ENCODE results near the gene HEMK1.
A peak's percentile ranks its signal among the peaks of the same experiment; 100 is the strongest.

Gene HEMK1

DNA sequence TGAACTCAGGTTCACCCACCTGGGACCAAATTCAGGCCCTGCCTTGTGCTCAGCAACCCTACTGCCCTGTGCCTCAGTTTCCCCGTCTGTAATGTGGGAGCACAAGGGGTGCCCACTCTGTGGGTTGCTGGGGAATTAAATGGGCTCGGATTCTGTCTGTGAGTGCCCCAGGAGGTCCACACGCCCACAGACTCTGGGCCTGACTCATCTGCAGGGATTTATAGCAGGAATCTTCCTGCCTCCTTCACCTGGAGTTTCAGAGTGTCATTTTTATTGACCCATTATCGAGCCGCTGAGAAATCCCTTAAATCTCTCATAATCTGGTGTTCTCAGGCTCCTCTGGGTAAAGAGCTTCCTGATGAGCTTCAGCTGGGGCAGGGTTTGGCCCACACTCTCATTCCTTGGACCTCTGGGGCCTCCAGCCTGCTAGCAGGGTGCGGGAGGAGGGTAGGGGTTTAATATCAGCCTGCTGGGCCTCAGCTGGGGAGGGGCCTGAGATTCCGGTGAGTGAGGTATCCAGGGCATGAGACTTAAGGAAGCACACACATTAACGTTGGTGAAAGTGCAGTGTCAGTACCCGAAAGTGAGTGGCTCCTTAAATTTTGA is 18.2 kb upstream of the HEMK1 start:
- TF ChIP-seq, protein P1, sequence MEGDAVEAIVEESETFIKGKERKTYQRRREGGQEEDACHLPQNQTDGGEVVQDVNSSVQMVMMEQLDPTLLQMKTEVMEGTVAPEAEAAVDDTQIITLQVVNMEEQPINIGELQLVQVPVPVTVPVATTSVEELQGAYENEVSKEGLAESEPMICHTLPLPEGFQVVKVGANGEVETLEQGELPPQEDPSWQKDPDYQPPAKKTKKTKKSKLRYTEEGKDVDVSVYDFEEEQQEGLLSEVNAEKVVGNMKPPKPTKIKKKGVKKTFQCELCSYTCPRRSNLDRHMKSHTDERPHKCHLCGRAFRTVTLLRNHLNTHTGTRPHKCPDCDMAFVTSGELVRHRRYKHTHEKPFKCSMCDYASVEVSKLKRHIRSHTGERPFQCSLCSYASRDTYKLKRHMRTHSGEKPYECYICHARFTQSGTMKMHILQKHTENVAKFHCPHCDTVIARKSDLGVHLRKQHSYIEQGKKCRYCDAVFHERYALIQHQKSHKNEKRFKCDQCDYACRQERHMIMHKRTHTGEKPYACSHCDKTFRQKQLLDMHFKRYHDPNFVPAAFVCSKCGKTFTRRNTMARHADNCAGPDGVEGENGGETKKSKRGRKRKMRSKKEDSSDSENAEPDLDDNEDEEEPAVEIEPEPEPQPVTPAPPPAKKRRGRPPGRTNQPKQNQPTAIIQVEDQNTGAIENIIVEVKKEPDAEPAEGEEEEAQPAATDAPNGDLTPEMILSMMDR (IDR thresholded peaks at IDR 0.05; ENCODE audit: unreplicated experiment in 3 of 3), result no peak
- H3K36me3 Mint-ChIP-seq (ENCODE audit: low read depth), result no peaks in the 10 kb centered on the region
- H3K9me3 Mint-ChIP-seq, result no peaks in the 10 kb centered on the region
- H3K4me3 Mint-ChIP-seq, result peak overlapping the region in 1 of 3 experiments; percentile 37
- peaks cover 21% of the 10 kb centered on the region for H3K4me1 Mint-ChIP-seq
- peak overlapping the region; percentile 71 to 94 (median 89) for H3K27ac Mint-ChIP-seq
- peaks cover under 1% of the 10 kb centered on the region for H3K27me3 Mint-ChIP-seq (ENCODE audit: low read depth)

DNA sequence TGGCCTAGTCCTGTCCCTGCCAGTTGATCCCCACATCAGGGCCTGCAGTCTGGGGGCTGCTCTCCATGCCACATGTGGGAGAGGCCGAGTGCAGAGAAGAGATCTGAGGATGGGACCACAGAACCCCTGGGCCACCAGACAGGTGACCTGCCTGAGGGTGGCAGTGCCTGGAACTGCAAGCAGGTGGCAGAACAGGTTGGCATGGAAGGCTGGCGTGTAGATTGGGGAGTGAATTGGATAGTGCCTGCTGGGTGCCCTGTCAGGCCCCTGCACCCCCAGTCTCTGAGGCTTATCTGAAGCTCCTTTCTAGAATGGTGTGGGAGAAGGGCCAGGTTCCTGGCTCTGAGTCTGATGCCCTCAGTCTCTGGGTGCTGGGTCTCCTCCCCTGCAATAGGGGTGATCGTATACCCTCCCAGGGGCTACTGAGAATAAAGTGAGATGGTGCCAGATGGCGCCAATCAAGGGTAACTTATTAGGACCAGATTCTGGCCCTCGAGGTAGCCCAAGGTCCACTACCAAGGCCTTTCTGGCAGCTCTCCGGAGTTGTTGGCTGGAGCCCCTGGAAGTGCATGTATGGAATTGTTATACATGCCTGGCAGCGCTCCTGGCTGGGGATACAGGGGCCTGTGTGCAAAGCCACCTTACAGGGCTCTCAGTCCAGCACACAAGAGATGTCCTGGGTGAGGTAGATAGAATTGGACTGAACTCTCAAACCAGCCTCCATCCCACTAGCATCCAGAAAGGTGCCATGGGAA is 17.5 kb upstream of the HEMK1 start:
- Mint-ChIP-seq H3K27me3 (ENCODE audit: low read depth) (no peaks in the 10 kb centered on the region), H3K9me3 (no peaks in the 10 kb centered on the region), H3K36me3 (ENCODE audit: low read depth) (no peaks in the 10 kb centered on the region), H3K4me1 (peaks cover 23% of the 10 kb centered on the region), H3K4me3 (peak overlapping the region in 1 of 3 experiments; percentile 19), H3K27ac (peak overlapping the region; percentile 71 to 94 (median 89))
- TF ChIP-seq, protein P1 (IDR thresholded peaks at IDR 0.05; ENCODE audit: unreplicated experiment in 3 of 3), result no peak

DNA sequence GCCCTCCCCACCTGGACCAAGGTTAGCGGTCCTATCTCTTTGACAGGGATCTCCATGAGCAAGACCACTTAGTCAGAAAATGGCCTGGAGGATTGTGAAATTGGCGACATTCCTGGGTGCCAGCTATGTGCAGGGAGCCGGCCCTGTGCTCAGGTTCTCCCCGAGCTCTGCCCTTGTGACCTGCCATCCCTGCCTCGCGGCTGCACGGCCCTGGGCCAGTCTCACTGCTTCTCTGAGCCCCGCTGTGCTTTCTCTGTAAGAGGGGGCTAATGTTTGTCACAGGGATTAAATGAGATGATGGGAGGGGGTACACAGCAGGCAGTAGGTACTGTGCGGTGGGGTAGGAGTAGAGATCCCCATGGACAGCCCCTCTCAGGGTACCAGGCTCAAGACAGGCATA is 16.7 kb upstream of the HEMK1 start:
- Mint-ChIP-seq H3K36me3 (ENCODE audit: low read depth) (no peaks in the 10 kb centered on the region), H3K4me1 (peaks cover 23% of the 10 kb centered on the region), H3K27me3 (ENCODE audit: low read depth) (no peaks in the 10 kb centered on the region), H3K9me3 (no peaks in the 10 kb centered on the region), H3K27ac (peak overlapping the region in 1 of 3 experiments; percentile 89), H3K4me3 (no peak overlapping the region)
- TF ChIP-seq, protein P1 (IDR thresholded peaks at IDR 0.05; ENCODE audit: unreplicated experiment in 3 of 3), result no peak

DNA sequence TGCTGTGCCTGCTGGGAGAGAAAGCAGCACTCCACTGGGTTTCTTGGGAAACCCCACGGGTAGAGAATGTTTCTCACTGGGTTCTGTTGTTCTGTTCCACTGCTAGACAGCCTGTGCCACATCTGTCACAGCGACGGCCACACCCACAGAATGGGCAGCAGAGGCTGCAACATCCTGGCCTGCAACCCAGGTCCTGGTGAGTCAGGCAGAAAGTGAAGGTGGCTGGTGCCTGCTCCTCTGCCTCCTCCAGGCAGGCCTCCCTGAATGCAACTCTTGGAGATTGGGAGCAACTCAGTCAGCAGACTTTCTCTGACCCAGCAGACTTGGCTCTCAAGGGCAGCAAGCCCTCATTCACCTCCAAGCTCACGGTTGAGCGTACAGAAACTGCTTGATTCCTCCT is 14.8 kb upstream of the HEMK1 start:
- Mint-ChIP-seq H3K4me3 (no peak overlapping the region), H3K4me1 (peaks cover 34% of the 10 kb centered on the region), H3K27me3 (ENCODE audit: low read depth) (no peaks in the 10 kb centered on the region), H3K27ac (no peak overlapping the region), H3K36me3 (ENCODE audit: low read depth) (no peaks in the 10 kb centered on the region), H3K9me3 (no peaks in the 10 kb centered on the region)
- TF ChIP-seq, protein P1 (IDR thresholded peaks at IDR 0.05; ENCODE audit: unreplicated experiment in 3 of 3), result no peak

DNA sequence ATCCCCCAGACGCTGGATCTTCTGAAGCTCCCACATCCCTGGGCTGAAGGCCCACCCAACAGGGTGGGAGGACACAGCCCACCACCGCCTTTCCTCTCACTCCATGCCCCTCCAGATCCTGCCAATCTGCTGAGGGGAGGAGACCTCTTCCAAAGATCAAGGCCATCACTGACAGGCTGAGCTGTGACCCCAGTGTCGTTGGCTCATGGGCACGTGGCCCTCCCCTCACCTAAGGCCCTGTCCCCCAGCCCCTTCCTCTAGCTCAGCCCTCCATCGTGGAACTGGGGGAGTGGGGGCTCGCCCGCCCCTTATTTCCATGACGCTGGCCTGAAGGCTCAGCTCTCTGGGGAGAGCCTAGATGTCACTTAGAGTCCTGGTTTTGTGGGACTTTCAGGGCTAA is 12.2 kb upstream of the HEMK1 start:
- H3K27me3 Mint-ChIP-seq (ENCODE audit: low read depth), result no peaks in the 10 kb centered on the region
- H3K27ac Mint-ChIP-seq, result no peak overlapping the region
- TF ChIP-seq, protein P1 (IDR thresholded peaks at IDR 0.05; ENCODE audit: unreplicated experiment in 3 of 3), result no peak
- peaks cover 16% of the 10 kb centered on the region for H3K4me1 Mint-ChIP-seq
- H3K9me3 Mint-ChIP-seq, result no peaks in the 10 kb centered on the region
- no peaks in the 10 kb centered on the region for H3K36me3 Mint-ChIP-seq (ENCODE audit: low read depth)
- no peak overlapping the region for H3K4me3 Mint-ChIP-seq
